Neuron (in vitro differentiated cells): ENCODE results near the gene C8G.

Experiments
- H2AFZ ChIP-seq: one replicate; pipeline ENCODE4 v1.6.1; 2013; ENCODE audit warnings: low read depth, mild to moderate bottlenecking, inconsistent platforms, low read length, moderate library complexity
- H3K27me3 ChIP-seq: one replicate; pipeline ENCODE4 v1.6.1; 2013; ENCODE audit warnings: low read length; ENCODE audit not compliant: insufficient read depth
- H3K36me3 ChIP-seq: one replicate; pipeline ENCODE4 v1.6.1; 2013; ENCODE audit warnings: low read length; ENCODE audit not compliant: insufficient read depth
- H3K4me1 ChIP-seq: one replicate; pipeline ENCODE4 v1.6.1; 2013; ENCODE audit warnings: low read length; ENCODE audit not compliant: insufficient read depth
- H3K4me3 ChIP-seq: 2 replicates; pipeline ENCODE4 v1.5.1; 2013; ENCODE audit warnings: mild to moderate bottlenecking, low read length, moderate library complexity
- H3K9me3 ChIP-seq: one replicate; pipeline ENCODE4 v1.6.1; 2013; ENCODE audit warnings: low read length

Gene C8G

GRCh38 chr9:136964171-136964689 is 19.2 kb downstream of the C8G start:
- H3K9me3 ChIP-seq: no peaks in the 10 kb centered on the region
- H3K27me3 ChIP-seq: peaks cover 6% of the 10 kb centered on the region
- peaks cover 17% of the 10 kb centered on the region for H3K4me1 ChIP-seq
- H3K36me3 ChIP-seq: no peaks in the 10 kb centered on the region
- no peak overlapping the region for H2AFZ ChIP-seq
- no peak overlapping the region for H3K4me3 ChIP-seq

DNA sequence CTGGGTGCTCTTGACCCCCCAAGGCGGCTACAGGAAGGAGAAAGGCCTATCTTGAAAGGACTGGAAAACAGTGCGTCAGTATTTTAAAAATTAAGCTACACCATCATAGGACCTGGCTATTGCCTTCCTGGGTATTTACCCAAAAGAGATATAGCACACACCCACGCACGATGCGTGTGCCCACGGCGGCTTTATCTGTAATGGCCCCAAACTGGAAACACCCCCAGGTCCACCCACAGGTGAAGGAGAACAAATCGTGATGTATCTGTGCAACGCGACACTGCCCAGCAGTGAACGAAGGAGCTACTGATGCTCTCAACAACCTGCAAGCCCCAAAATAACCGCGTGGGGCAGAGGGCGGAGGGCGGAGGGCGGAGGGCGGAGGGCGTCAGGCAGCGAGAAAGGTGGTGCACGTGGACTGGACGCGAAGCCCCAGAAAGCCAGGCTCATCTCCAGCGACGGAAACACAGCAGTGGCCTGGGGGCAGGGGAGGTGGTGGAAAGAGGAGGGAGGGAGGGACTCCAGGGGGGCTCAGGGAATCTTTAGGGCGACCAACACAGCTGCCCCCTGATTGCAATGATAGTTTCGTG is 19.9 kb downstream of the C8G start:
- peaks cover 7% of the 10 kb centered on the region for H3K27me3 ChIP-seq
- no peaks in the 10 kb centered on the region for H3K9me3 ChIP-seq
- no peak overlapping the region for H2AFZ ChIP-seq
- H3K36me3 ChIP-seq: no peaks in the 10 kb centered on the region
- H3K4me1 ChIP-seq: peaks cover 17% of the 10 kb centered on the region
- no peak overlapping the region for H3K4me3 ChIP-seq

DNA sequence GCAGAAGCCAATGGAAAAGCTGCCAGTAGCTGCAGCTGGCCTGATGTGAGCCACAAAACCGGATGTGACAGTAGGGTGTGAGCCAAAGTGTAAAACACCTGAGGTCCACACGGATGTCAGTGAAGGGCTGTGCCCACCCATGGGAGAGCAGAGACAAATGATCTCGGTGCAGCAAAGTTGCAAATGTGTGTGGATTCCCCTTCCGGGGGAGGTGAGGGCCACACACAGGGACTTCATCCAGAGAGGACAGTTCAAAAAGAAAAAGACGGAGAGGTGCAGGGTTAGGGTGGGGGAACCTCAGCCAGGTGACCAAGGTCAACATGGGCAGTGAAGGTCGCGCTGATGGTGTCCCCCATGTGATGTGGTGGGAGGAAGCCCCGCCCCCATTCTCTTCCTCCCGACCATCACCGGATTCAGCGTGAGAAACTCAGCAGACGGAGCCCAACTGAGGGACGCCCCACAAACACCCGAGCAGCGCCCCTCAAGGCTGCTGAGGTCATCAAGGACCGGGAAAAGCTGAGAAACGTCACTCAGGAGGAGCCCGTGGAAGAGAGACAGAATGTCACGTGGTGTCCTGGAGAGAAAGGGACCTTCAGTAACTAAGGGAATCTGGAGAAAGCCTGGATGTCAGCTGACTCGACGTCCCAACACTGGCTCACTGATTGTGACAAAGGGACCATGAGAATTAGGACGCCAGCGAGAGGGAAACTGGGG is 20.9 kb downstream of the C8G start:
- Histone ChIP-seq H3K4me3 (no peak overlapping the region), H2AFZ (no peak overlapping the region), H3K27me3 (peaks cover 16% of the 10 kb centered on the region), H3K4me1 (peaks cover 17% of the 10 kb centered on the region), H3K9me3 (no peaks in the 10 kb centered on the region), H3K36me3 (no peaks in the 10 kb centered on the region)

GRCh38 chr9:136968333-136969127 is 23.5 kb downstream of the C8G start:
- Histone ChIP-seq H3K27me3 (peaks cover 30% of the 10 kb centered on the region), H3K4me3 (no peak overlapping the region), H3K4me1 (peaks cover 14% of the 10 kb centered on the region), H2AFZ (no peak overlapping the region), H3K36me3 (no peaks in the 10 kb centered on the region), H3K9me3 (no peaks in the 10 kb centered on the region)

- Histone ChIP-seq H3K27me3 (peaks cover 36% of the 10 kb centered on the region), H3K4me3 (no peak overlapping the region), H3K9me3 (no peaks in the 10 kb centered on the region), H2AFZ (no peak overlapping the region), H3K4me1 (peaks cover 9% of the 10 kb centered on the region), H3K36me3 (no peaks in the 10 kb centered on the region)
Measured at GRCh38 chr9:136969150-136969549, 24.1 kb downstream of the C8G start.

- Histone ChIP-seq H2AFZ (no peak overlapping the region), H3K9me3 (no peaks in the 10 kb centered on the region), H3K4me3 (no peak overlapping the region), H3K36me3 (no peaks in the 10 kb centered on the region), H3K4me1 (peaks cover 3% of the 10 kb centered on the region), H3K27me3 (peaks cover 41% of the 10 kb centered on the region)
Measured at GRCh38 chr9:136969774-136970173, 24.7 kb downstream of the C8G start.

DNA sequence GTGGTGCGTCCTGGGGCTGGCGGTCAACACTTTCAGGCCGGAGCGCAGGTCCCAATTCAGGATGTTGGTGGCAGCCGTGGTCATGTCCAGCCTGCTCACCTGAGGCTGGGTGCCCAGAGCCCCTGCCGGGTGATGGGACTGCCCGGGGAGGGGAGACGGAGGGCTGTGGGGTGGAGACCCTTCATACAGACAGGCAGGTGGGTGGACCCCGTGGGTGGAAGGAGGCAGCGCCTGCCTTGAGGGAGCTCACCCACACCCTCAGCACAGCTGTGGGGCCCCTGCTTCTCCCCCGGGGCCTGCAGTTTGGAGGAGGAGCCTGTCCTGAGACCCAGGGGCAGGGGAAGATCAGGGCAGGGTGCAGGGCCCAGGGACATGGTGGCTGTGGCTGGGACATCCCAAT is 25.3 kb downstream of the C8G start:
- Histone ChIP-seq H3K36me3 (no peaks in the 10 kb centered on the region), H3K4me3 (no peak overlapping the region), H3K4me1 (peaks cover 3% of the 10 kb centered on the region), H2AFZ (no peak overlapping the region), H3K9me3 (peaks cover 5% of the 10 kb centered on the region), H3K27me3 (peaks cover 46% of the 10 kb centered on the region)

- no peak overlapping the region for H2AFZ ChIP-seq
- H3K27me3 ChIP-seq: peaks cover 54% of the 10 kb centered on the region
- H3K36me3 ChIP-seq: no peaks in the 10 kb centered on the region
- no peak overlapping the region for H3K4me3 ChIP-seq
- peaks cover 5% of the 10 kb centered on the region for H3K9me3 ChIP-seq
- no peaks in the 10 kb centered on the region for H3K4me1 ChIP-seq
Measured at GRCh38 chr9:136971746-136972145, 26.7 kb downstream of the C8G start.

DNA sequence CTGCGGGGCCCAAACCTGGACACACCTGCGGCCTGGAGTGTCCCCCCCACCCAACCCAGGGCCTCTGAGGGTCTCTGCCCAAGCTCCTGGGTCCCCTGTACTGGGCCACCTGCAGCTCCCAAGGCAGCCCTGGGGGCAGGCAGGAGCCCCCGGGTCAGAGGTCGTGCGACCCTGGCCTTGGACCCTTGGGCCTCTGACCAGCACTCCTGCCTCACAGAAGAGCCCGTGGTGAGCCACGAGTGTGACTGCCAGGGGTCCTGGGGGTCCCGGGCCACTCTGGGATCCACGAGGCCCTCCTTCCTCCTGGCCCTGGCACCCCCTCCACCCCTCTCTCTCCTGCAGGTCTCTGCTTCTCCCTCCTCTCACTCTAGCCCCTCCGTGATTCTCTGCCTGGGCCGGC is 27.3 kb downstream of the C8G start:
- no peak overlapping the region for H3K4me3 ChIP-seq
- peaks cover 5% of the 10 kb centered on the region for H3K9me3 ChIP-seq
- no peaks in the 10 kb centered on the region for H3K4me1 ChIP-seq
- peaks cover 60% of the 10 kb centered on the region for H3K27me3 ChIP-seq
- no peaks in the 10 kb centered on the region for H3K36me3 ChIP-seq
- no peak overlapping the region for H2AFZ ChIP-seq

DNA sequence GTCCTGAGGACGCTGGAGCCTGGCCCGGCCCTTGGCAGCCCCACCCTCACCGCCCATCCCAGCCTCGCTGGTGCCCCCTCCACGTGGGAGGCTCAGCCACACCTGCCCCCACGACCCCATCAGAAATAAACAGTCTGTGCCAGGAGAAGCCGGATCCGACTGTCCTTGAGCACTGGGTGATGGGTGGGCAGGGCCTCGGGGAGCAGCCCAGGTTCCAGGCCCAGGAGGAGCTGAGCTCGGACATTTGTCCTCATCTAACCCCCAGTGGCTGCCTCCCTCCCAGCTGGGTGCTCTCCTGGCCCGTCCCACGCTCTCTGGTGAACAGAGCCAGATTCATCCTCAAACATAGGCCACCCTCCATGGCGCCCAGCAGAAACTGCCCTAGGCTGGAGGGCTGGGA is 27.7 kb downstream of the C8G start:
- H3K36me3 ChIP-seq: no peaks in the 10 kb centered on the region
- H3K27me3 ChIP-seq: peaks cover 64% of the 10 kb centered on the region
- H3K4me3 ChIP-seq: no peak overlapping the region
- no peaks in the 10 kb centered on the region for H3K4me1 ChIP-seq
- peaks cover 5% of the 10 kb centered on the region for H3K9me3 ChIP-seq
- H2AFZ ChIP-seq: no peak overlapping the region

- no peaks in the 10 kb centered on the region for H3K36me3 ChIP-seq
- peaks cover 5% of the 10 kb centered on the region for H3K9me3 ChIP-seq
- H3K27me3 ChIP-seq: peaks cover 70% of the 10 kb centered on the region
- H3K4me1 ChIP-seq: no peaks in the 10 kb centered on the region
- H2AFZ ChIP-seq: no peak overlapping the region
- no peak overlapping the region for H3K4me3 ChIP-seq
Measured at GRCh38 chr9:136973618-136974617, 28.9 kb downstream of the C8G start.

DNA sequence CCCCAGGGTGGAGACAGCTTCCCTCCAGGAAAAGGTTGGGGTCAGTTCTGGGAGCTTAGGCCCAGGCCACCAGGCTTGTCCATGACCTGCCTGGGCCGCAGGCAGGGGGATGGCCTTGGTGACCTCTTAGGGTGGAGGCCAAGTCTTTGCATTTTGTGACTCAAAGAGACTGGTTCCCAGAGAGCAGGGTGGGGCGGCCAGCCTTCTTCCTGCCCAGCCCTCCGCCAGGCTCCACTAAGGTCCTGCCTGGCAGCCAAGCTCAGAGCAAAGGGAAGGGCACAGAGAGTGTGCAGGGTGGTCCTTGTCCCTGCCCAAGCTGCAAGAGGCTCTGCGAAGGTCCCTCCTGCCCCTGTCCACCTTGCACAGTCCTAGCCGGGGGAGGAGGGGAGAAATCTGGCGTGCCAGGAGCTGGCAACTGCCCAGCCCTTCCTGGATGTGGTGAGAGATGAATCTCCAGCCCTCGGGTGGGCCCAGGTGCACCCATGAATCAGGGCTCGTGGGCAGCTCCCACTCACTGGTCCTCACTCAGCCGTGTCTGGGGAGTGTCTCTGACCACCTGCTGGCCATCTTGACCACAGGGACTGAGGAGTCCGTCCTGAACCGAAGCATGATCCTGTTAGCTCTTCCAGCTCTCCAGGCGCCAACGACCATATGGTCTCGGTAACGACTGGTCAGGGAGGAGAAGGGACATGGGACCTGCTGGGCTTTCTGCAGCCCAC is 29.9 kb downstream of the C8G start:
- Histone ChIP-seq H3K36me3 (no peaks in the 10 kb centered on the region), H3K4me1 (no peaks in the 10 kb centered on the region), H2AFZ (no peak overlapping the region), H3K4me3 (no peak overlapping the region), H3K9me3 (peaks cover 5% of the 10 kb centered on the region), H3K27me3 (peaks cover 78% of the 10 kb centered on the region)
